Measurements from ENCODE around the gene IFNGR2.

DNA sequence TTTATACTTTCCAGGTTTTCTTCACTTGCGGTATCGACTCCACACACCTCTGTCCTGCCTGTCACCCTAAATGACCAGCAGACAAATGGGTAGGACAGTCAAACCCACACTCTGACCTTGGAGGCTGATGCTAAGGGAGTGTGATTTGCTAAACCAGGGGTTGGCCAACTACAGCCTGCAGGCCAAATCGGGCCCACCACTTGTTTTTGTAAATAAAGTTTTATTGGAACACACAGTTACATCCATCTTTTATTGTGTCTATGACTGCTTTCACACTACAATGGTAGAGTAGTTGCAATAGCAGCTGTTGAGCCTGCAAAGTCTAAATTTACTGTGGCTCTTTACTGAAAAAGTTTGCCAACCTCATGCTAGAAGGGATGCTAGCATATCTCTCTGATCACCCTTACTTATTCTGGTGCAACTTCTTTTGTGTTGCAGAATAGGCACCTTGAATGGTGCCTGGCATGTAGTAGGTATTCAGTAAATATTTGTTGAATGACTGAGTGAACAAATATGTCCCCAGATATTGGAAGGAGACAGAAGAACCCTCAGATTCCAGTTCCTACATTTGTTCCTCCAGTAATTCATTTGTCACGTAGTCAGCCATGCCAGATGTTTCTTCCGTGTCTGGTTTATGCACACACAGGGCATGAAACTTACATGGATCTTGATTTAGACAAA, 18.6 kb downstream of the IFNGR2 start:
- TF ChIP-seq FOSL1 (IDR thresholded peaks at IDR 0.05; ENCODE audit: insufficient read depth, low read depth, low read length), result no peak
- TF ChIP-seq CHD2 (IDR thresholded peaks at IDR 0.05; ENCODE audit: low read length), result no peak
